Gastroesophageal sphincter (tissue), 4 donors: ENCODE results near the gene HS3ST4. TPM values are rescaled to one million over a fixed set of nuclear protein-coding genes. Genes with fewer than 3 reads are reported as not detected.
"Not testable (repeated sequence)": the region's sequence is repeated elsewhere in the genome, so short reads cannot be mapped to it uniquely, and the experiment has no call there.

Experiments
- ATAC-seq: fragments of 150-250 bp; one replicate; pipeline ENCODE4 v1.9.1; 2016; ENCODE audit warnings: mild to moderate bottlenecking, moderate library complexity
- H3K27ac ChIP-seq, 4 donors: fragments of 200-600 bp; sonication (generic) in 3 of 4; 1 replicate in 3 of 4; 2 replicates in 1 of 4; pipeline ENCODE4 v1.5.1; 2016 to 2019
- H3K27me3 ChIP-seq: fragments of 200-600 bp; sonication (generic); one replicate; pipeline ENCODE4 v1.5.1; 2019
- H3K36me3 ChIP-seq, 2 donors: fragments of 200-600 bp; sonication (generic); one replicate each; pipeline ENCODE4 v1.5.1; 2019; ENCODE audit warnings: control low read depth in 1 of 2
- H3K4me1 ChIP-seq, 3 donors: fragments of 200-600 bp; sonication (generic); 1 replicate in 2 of 3; 2 replicates in 1 of 3; pipeline ENCODE4 v1.5.1; 2016 to 2019; ENCODE audit warnings: control low read depth in 2 of 3
- H3K4me3 ChIP-seq, 2 donors: fragments of 200-600 bp; sonication (generic); one replicate each; pipeline ENCODE4 v1.5.1; 2019; ENCODE audit warnings: mild to moderate bottlenecking in 1 of 2, moderate library complexity in 1 of 2
- H3K9me3 ChIP-seq, 3 donors: fragments of 200-600 bp; sonication (generic); one replicate each; pipeline ENCODE4 v1.5.1; 2017 to 2019; ENCODE audit warnings: control low read depth in 2 of 3
- CTCF ChIP-seq, 4 experiments: fragments of 200-600 bp in 2 of 4; fragments of 450-650 bp in 2 of 4; sonication (generic) in 1 of 4; IDR thresholded peaks; one replicate each; pipeline ENCODE4 v1.5.1; 2017 to 2019; ENCODE audit warnings: antibody characterized with exemption in 4 of 4, mild to moderate bottlenecking in 2 of 4, moderate library complexity in 2 of 4
- EP300 ChIP-seq: sonication (generic); formaldehyde crosslinking; IDR thresholded peaks from one replicate; pipeline ENCODE4 v1.6.1; 2017; ENCODE audit warnings: antibody characterized with exemption, mild to moderate bottlenecking
- POLR2A ChIP-seq, 2 donors: fragments of 450-650 bp; IDR thresholded peaks; one replicate each; pipeline ENCODE4 v1.6.1; 2017; ENCODE audit warnings: antibody characterized with exemption in 2 of 2, mild to moderate bottlenecking in 2 of 2, moderate library complexity in 1 of 2
- POLR2AphosphoS5 ChIP-seq: sonication (generic); formaldehyde crosslinking; IDR thresholded peaks from one replicate; pipeline ENCODE4 v1.6.1; 2017; ENCODE audit warnings: antibody characterized with exemption
- WGBS, 2 donors: methylation state at CpG; one replicate each; pipeline ENCODE4 v1.1.5; 2018; ENCODE audit warnings: low coverage in 1 of 2; 5-methylcytosine and 5-hydroxymethylcytosine counted together
- total RNA-seq, 4 donors: library from RNA; depleted of rRNA; stranded (reverse); fragments of >200 nt; gene quantifications; one replicate each; pipeline ENCODE4 v1.1.0, GENCODE V29; 2016

HS3ST4 gene
- total RNA-seq, 4 donors from 2014 or later = 0.12 TPM; not detected in 3

GRCh38 chr16:26078716-26079355 is 387.1 kb downstream of the HS3ST4 start:
- Histone ChIP-seq H3K4me3 (no peak overlapping the region), H3K36me3 (no peaks in the 10 kb centered on the region), H3K27ac (no peak overlapping the region), H3K9me3 (peaks cover 0 to 3% (median 0%) of the 10 kb centered on the region in 3 donors), H3K4me1 (no peaks in the 10 kb centered on the region), H3K27me3 (no peaks in the 10 kb centered on the region)
- WGBS, 2 donors = 2 to 13% methylated on average over 8 to 9 of the region's 10 CpGs
- ATAC-seq = no peak
- TF ChIP-seq POLR2AphosphoS5 (no peak), EP300 (no peak), POLR2A (IDR thresholded peaks at IDR 0.05) (no peak), CTCF (IDR thresholded peaks at IDR 0.05) (no peak)

GRCh38 chr16:26087091-26087490 is 395.3 kb downstream of the HS3ST4 start:
- Histone ChIP-seq H3K4me1 (no peaks in the 10 kb centered on the region), H3K27me3 (no peaks in the 10 kb centered on the region), H3K9me3 (no peaks in the 10 kb centered on the region), H3K4me3 (no peak overlapping the region), H3K36me3 (no peaks in the 10 kb centered on the region), H3K27ac (no peak overlapping the region)
- 29 to 42% methylated on average over 1 to 2 of the region's 2 CpGs for WGBS, 2 donors
- TF ChIP-seq POLR2AphosphoS5 (no peak), EP300 (no peak), POLR2A (IDR thresholded peaks at IDR 0.05) (no peak), CTCF (IDR thresholded peaks at IDR 0.05) (no peak)
- no peak for ATAC-seq

GRCh38 chr16:26091511-26091910 is 399.8 kb downstream of the HS3ST4 start:
- no peak for ATAC-seq
- Histone ChIP-seq H3K4me3 (no peak overlapping the region), H3K4me1 (no peaks in the 10 kb centered on the region), H3K36me3 (no peaks in the 10 kb centered on the region), H3K9me3 (no peaks in the 10 kb centered on the region), H3K27ac (no peak overlapping the region), H3K27me3 (no peaks in the 10 kb centered on the region)
- TF ChIP-seq POLR2AphosphoS5 (no peak), POLR2A (IDR thresholded peaks at IDR 0.05) (no peak)
- 90 to 100% methylated on average over 1 of the region's 1 CpG for WGBS, 2 donors

- ATAC-seq, H3K9me3 ChIP-seq, H3K4me1 ChIP-seq, H3K27ac ChIP-seq, H3K4me3 ChIP-seq, H3K27me3 ChIP-seq, H3K36me3 ChIP-seq: not testable (repeated sequence)
- WGBS, 2 donors = 85 to 98% methylated on average over 3 of the region's 3 CpGs
Observed at GRCh38 chr16:26098206-26098605, 406.4 kb downstream of the HS3ST4 start.

- H3K27me3 ChIP-seq = no peaks in the 10 kb centered on the region
- no peaks in the 10 kb centered on the region for H3K36me3 ChIP-seq
- no peak overlapping the region for H3K4me3 ChIP-seq
- ATAC-seq = no peak
- H3K9me3 ChIP-seq = peaks cover 0 to 6% (median 0%) of the 10 kb centered on the region in 3 donors
- H3K27ac ChIP-seq = no peak overlapping the region
- WGBS, 2 donors = 62 to 75% methylated on average over 6 of the region's 6 CpGs
- no peak for TF ChIP-seq EP300
- no peak for TF ChIP-seq CTCF (IDR thresholded peaks at IDR 0.05)
- no peak for TF ChIP-seq POLR2A (IDR thresholded peaks at IDR 0.05)
- no peak for TF ChIP-seq POLR2AphosphoS5
- H3K4me1 ChIP-seq = no peaks in the 10 kb centered on the region
Observed at GRCh38 chr16:26102369-26102768, 410.6 kb downstream of the HS3ST4 start.

GRCh38 chr16:26108836-26109505 is 417.2 kb downstream of the HS3ST4 start:
- no peak overlapping the region for H3K4me3 ChIP-seq
- ATAC-seq = no peak
- H3K27me3 ChIP-seq = no peaks in the 10 kb centered on the region
- no peaks in the 10 kb centered on the region for H3K9me3 ChIP-seq
- H3K36me3 ChIP-seq = no peaks in the 10 kb centered on the region
- H3K4me1 ChIP-seq = no peaks in the 10 kb centered on the region
- 76 to 77% methylated on average over 9 to 12 of the region's 13 CpGs for WGBS, 2 donors
- no peak for TF ChIP-seq POLR2AphosphoS5
- no peak for TF ChIP-seq CTCF (IDR thresholded peaks at IDR 0.05)
- no peak for TF ChIP-seq EP300
- TF ChIP-seq POLR2A (IDR thresholded peaks at IDR 0.05) = no peak
- no peak overlapping the region for H3K27ac ChIP-seq
